T-helper 22 cell (primary cell): Measurements from ENCODE around the gene TEP1.
"Not testable (repeated sequence)": the region's sequence is repeated elsewhere in the genome, so short reads cannot be mapped to it uniquely, and the experiment has no call there.

ENCODE experiments used
- DNase-seq: peaks from one replicate; pipeline ENCODE4 v3.0.0-alpha.2; 2020; ENCODE audit warnings: low read depth

Gene TEP1

DNA sequence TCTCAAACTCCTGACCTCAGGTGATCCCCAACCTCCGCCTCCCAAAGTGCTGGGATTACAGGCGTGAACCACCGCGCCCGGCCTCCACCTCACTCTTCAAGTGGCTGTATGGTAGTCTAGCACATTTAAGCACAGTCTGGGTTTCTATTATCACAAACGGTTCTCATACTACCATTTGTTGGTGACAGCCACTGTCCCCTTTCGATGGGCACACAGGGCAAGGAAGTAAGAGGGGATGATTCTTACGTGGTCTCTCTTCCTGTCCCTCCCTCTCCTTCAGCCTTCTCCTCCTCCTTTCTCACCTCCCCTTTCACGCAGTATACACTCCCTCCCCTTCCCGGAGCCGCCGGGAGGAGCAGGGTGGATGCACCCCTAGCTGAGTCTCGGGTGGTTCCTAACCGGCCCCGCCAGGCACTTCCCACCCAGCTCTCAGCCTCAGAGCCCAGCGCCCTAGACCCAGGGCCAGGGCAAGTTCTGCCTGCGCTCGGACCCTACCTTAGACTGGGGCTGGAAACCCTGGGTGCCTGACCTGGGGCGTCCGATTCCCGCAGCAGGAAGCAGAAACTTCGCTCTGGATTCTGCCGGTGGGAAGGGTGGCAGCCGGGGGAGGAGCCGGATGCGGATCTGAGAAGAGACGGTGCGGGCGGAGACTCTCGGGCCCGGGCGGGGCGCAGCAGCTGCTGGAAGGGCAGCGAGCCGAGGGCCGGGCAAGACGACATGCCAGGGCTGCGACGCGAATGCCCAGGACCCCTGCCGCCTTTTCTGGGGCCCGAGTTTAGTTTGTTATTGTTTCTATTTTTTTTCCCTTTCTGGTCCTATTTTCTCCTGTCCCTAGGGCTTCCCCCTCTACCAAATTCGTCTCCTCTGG, at the start of gene TEP1:
Gene TEP1, minus strand, starts transcription at position 626 of the 868 bp plus-strand sequence. CDS start 5,062 bp downstream, outside the sequence.
- DNase-seq, result peak; percentile 50

DNA sequence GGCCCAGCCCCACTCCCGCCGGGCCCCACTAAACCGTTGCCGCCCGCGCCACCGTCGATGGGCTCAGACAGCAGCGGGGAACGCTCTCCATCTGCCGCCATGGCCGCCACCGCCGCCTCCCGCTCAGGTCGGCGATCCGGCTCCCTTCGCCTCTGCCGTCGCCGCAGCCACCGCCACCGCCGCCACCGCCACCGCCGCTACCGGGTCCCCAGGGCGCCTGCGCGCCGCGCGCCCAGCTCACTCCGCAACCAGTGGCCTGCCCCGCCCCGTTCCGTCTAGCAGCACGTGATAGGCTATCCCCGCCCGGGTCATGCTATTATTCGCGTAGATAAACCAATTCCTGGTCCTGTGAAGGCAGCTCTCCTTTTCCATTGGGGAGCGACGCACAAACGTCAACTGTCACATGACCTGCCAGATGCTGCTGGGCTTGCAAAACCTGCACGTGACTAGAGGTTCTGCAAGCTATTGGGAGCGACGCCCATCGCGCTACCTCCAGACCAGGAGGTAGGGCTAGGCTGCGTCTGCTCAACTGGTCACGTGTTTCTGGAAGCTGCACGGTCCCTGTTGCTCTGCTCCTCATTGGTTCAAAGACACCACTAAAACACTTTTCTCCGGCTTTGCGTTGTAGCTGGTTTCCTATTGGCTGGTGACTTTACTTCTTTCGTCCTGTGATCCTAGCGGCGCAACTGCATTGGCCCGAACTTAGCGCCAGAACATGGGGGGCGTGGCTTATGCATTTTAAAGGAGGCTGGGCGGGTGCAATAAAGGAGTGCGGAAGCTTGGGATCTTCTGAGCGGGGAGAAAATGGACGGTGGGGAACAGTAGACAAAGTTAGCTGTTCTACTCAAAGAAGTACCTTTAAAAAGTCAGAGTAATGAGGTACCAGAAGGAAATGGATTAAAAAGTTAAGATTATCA, 48.2 kb upstream of the TEP1 start, which contains the start of gene PIP4P1:
Gene PIP4P1, minus strand, starts transcription at position 210 of the 917 bp plus-strand sequence. Its CDS starts 109 bp downstream, at position 101.
- peak; percentile 99 for DNase-seq

DNA sequence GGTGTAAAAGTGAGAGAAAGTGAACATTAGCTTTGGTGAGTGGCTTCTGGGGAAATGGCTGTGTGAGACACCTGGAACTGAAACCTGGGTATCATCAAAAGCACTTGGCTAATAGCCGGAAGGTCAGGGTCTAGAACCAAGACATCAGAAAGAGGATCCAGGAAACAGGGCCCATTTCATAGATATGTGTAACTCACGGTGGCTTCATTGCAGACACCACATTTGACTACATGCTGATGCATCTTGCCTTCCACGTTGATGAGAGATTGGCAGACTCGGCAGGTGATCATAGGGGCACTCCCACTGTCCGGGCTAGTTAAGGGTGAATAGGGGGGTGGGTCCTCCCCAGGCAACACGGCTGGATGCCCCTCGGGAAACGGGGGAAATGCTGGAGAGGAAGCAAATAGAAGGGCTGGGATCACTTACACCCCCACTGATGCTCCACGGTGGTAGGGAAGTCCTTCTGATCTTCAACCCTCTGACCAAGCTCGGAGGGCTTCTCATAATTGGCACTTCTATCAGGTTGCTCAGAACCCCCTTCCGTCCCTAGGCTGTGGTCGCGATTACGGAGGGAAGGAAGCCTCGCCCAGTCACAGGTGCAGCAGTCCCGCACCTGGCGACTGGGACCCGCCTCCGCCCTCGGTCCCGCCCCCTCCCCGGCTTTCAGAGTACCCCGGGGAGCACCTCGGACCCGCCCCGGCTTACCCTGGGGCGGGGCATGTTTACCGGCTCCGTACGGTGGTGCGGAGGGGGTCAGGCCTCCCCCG, 47.3 kb upstream of the TEP1 start:
- DNase-seq, result peak; percentile 67

DNA sequence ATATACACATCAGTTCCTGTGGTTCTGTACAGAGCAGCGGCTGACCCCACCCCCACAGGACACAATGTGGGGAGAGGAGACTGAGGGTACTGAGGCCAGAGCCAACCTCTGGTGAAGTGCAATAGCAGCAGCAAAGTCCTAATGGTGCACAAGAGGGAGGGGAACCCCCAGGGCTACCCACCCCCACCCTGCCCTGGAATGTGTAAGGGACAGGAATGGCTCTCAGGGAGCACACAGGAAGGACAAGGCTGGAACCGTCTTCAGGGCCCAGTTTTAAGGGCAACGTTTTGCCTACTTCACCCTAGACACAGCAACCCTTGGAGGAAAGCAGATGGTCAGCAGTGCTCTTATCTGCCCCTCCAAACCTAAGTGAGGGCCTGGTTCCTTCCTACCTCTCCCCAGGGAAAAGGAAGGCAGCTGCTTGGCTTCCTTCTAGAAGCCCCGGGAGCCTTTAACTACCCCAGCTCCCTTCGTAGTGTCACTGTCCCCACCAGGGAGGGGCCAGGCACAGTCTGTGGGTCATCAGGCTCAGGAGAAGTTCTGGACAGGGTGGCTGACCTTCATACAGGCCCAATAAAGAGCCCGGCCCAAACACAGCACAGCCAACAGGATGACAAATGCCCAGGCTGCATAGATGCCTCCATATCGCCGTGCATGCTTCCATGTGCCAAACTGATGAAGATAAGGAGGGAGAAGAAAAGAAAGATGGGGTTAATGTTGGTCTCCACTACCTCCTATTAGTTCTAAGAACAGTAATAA, 44.9 kb upstream of the TEP1 start:
- no peak for DNase-seq

GRCh38 chr14:20456971-20457370, 43.7 kb upstream of the TEP1 start:
- DNase-seq, result no peak

DNA sequence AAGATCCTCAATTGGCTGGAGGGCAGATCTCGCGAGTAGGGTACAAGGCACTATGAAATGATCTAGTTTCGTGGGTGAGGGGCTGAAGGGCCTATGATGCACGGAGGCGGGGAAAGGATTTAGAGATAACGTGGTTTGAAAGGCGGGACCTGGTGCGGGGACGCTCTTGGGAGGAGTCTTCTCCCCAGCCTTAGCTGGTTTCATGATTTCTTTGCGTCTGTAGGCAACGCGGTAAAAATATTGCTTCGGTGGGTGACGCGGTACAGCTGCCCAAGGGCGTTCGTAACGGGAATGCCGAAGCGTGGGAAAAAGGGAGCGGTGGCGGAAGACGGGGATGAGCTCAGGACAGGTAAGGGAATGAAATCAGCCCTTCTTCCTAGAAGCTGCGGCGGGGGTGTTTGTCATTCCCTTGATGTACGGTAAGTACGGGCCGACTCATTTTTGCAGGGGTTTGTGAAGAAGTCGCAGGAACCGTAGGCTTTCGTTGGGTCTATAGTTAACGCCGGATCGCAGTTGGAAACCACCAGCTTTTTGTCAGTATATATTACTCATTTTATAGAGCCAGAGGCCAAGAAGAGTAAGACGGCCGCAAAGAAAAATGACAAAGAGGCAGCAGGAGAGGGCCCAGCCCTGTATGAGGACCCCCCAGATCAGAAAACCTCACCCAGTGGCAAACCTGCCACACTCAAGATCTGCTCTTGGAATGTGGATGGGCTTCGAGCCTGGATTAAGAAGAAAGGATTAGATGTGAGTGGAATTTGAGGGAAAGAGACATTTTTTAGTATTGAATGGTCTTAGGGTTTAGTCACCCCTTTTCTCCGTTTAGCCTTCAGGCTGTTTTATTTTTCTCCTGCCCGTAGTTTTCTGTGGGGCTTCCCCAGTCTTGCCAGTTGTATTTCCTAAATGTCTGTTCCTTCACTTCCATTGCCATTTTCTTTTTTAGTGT, 42.3 kb upstream of the TEP1 start:
- DNase-seq, result peak; percentile 69

- DNase-seq, result peak; percentile 97
Observed at GRCh38 chr14:20454516-20455354, 41.4 kb upstream of the TEP1 start, which contains the start of the genes APEX1 and OSGEP. Gene APEX1, plus strand, starts transcription at chr14:20455226. Its CDS starts 420 bp downstream, at chr14:20455646. Gene OSGEP, minus strand, starts transcription at chr14:20454812. Its CDS starts 129 bp downstream, at chr14:20454683.

GRCh38 chr14:20452831-20453230, 39.5 kb upstream of the TEP1 start:
- not testable (repeated sequence) for DNase-seq

GRCh38 chr14:20446889-20447288, 33.6 kb upstream of the TEP1 start:
- DNase-seq, result no peak

GRCh38 chr14:20443650-20444049, 30.3 kb upstream of the TEP1 start:
- not testable (repeated sequence) for DNase-seq

- DNase-seq, result no peak
Observed at GRCh38 chr14:20441461-20441860, 28.2 kb upstream of the TEP1 start.

- no peak for DNase-seq
Observed at GRCh38 chr14:20440882-20441281, 27.6 kb upstream of the TEP1 start.

DNA sequence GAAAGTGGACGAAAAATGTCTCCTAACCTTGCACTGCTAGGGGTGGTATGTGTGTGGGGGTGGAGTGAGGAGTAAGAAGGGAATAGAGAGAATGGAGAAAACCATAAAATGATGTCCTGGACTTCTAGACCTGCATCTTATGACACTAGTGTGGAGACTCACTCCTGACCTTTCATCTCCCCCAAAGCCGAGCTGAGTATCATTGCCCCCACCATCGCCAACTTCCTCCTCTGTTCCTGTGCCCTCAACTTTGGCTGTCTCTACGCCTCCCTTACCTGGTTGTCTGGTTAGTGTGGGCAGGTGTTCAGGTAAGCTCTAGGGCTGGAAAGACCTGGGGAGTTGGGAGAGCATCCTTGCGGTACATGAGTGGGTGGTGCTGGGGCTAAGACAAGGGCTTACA, 27.2 kb upstream of the TEP1 start:
- no peak for DNase-seq

- DNase-seq, result no peak
Observed at GRCh38 chr14:20438664-20439063, 25.4 kb upstream of the TEP1 start.

- no peak for DNase-seq
Observed at GRCh38 chr14:20436363-20436755, 23.1 kb upstream of the TEP1 start.

DNA sequence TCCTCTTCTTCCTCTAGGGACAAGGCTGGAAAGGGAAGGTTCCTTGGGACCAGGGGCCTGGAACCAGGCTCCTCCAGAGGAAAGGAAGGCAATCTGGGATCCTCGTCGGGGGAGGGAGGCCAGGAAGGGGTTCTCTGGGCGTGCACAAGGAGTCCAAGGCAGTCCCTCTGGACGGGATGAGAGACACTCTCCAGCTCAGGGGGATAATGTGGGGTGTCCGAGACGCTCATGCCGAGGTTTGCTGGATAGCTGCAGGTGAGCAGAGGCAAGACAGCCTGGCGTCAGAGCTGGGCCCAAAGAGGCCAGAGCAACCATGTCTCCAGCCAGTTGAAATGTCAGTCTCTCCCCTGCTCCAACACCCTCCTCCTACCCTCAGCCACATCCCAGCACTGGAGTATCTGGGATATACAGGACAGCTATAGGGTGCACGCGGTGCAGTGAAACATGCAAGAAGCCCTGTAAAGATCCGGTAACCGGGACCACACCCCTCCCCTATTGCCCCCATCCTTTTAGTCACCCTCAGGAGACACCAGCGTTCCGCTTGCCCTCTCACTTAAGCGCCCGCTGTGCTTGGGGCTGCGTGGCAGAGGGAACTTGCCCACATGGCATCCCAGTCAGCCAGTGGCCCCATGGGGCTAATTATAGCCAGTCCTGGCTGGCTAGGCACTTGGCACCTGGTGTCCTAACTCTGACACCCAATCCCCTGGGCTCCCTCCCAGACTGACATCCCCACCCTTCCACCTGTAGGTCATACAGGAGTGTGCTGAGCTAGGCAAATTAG, 22.5 kb upstream of the TEP1 start, which contains the start of gene KLHL33:
Gene KLHL33, minus strand, starts transcription at position 585 of the 781 bp plus-strand sequence. Its CDS starts 355 bp downstream, at position 230.
- no peak for DNase-seq

GRCh38 chr14:20434701-20435581, 21.6 kb upstream of the TEP1 start:
- no peak for DNase-seq
